Activated CD4-positive, CD25-positive, alpha-beta regulatory T cell (primary cell): ENCODE results near the gene ZNF778.
"Not testable (repeated sequence)": the region's sequence is repeated elsewhere in the genome, so short reads cannot be mapped to it uniquely, and the experiment has no call there.

Source experiments
- DNase-seq, 4 experiments: peaks; one replicate each; lab custom pipeline; 2025; lab: John Stamatoyannopoulos, UW

Gene ZNF778

GRCh38 chr16:89256651-89257254, 39.2 kb downstream of the ZNF778 start:
- DNase-seq: peak; percentile 43 to 59 (median 49)

GRCh38 chr16:89257281-89257731, 39.8 kb downstream of the ZNF778 start:
- DNase-seq: no peak

- no peak for DNase-seq
Measured at GRCh38 chr16:89257757-89258465, 40.4 kb downstream of the ZNF778 start.

- not testable (repeated sequence) for DNase-seq
Measured at GRCh38 chr16:89259901-89260300, 42.4 kb downstream of the ZNF778 start.

GRCh38 chr16:89261691-89262563, 44.4 kb downstream of the ZNF778 start:
- no peak for DNase-seq

GRCh38 chr16:89264800-89265550, 47.5 kb downstream of the ZNF778 start:
- DNase-seq: no peak

- no peak for DNase-seq
Measured at GRCh38 chr16:89265647-89266046, 48.1 kb downstream of the ZNF778 start.

GRCh38 chr16:89266521-89267134, 49.1 kb downstream of the ZNF778 start:
- no peak for DNase-seq

GRCh38 chr16:89267746-89268145, 50.2 kb downstream of the ZNF778 start:
- not testable (repeated sequence) for DNase-seq

- DNase-seq: no peak
Measured at GRCh38 chr16:89268585-89268984, 51.1 kb downstream of the ZNF778 start.

- no peak for DNase-seq
Measured at GRCh38 chr16:89268987-89269735, 51.7 kb downstream of the ZNF778 start.

GRCh38 chr16:89269805-89270665, 52.5 kb downstream of the ZNF778 start:
- no peak for DNase-seq

GRCh38 chr16:89270666-89271345, 53.3 kb downstream of the ZNF778 start:
- no peak for DNase-seq

- DNase-seq: no peak
Measured at GRCh38 chr16:89272631-89273030, 55.1 kb downstream of the ZNF778 start.

GRCh38 chr16:89273741-89274472, 56.4 kb downstream of the ZNF778 start:
- DNase-seq: no peak

- DNase-seq: no peak
Measured at GRCh38 chr16:89274561-89275283, 57.2 kb downstream of the ZNF778 start.

GRCh38 chr16:89275284-89275584, 57.7 kb downstream of the ZNF778 start:
- no peak for DNase-seq
